ENCODE data around the gene TMEM72.

GRCh38 chr10:44922796-44923545, 11.8 kb downstream of the TMEM72 start:
- TF ChIP-seq GATA3 (IDR thresholded peaks at IDR 0.05; ENCODE audit: low read depth, low read length) (no peak), GATA2 (IDR thresholded peaks at IDR 0.05; ENCODE audit: low read depth, low read length) (no peak)

Data from SH-SY5Y (cell line).